ENCODE results near the gene NMRK2. TPM values are rescaled to one million over a fixed set of nuclear protein-coding genes. Genes with fewer than 3 reads are reported as not detected.

NMRK2 gene
- total and polyA plus RNA-seq, 2 of the 13 experiments (the other 11 are each of a cell fraction or from before 2014, with no cell fraction given) = not detected

DNA sequence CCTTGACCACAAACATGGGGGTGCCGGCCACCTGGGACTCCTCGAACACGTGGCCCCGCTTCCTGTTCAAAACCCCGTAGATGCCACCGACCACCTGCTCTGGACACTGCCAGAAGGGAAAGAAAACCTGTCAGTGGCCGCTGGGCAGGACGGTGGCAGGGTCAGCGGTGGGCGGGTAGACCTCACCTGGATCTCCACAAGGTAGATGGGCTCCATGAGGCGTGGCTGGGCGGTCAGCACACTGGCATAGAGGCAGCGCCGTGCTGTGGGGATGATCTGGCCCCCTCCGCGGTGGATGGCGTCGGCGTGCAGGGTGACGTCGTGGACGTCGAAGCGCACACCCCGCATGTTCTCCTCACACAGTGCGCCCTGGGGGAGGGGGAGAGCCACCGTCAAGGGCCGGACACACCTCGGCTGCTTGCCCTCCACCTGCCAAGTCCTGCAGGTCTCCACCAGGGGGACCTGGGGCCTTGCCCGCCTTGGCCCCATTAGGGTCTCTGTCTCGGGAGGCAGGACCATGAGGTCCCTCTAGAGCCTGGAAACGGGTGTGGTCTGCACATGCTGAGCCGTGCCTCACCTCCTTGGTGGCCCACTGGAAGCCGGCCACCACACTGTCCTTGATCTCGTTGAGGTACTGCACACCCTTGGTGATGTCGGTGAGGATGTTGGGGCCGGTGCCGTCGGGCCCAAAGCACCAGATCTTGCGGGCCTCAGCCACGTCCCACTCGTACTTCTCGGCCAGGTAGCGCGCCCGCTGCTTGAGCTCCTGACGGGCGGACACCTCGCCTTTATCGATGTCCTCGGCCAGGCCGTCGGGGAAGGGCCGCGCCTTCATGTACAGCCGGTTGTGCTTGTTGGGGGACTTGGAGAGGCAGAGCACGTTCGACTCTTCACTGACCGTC is 44.6 kb downstream of the NMRK2 start (continued):
- TF ChIP-seq, protein P1, sequence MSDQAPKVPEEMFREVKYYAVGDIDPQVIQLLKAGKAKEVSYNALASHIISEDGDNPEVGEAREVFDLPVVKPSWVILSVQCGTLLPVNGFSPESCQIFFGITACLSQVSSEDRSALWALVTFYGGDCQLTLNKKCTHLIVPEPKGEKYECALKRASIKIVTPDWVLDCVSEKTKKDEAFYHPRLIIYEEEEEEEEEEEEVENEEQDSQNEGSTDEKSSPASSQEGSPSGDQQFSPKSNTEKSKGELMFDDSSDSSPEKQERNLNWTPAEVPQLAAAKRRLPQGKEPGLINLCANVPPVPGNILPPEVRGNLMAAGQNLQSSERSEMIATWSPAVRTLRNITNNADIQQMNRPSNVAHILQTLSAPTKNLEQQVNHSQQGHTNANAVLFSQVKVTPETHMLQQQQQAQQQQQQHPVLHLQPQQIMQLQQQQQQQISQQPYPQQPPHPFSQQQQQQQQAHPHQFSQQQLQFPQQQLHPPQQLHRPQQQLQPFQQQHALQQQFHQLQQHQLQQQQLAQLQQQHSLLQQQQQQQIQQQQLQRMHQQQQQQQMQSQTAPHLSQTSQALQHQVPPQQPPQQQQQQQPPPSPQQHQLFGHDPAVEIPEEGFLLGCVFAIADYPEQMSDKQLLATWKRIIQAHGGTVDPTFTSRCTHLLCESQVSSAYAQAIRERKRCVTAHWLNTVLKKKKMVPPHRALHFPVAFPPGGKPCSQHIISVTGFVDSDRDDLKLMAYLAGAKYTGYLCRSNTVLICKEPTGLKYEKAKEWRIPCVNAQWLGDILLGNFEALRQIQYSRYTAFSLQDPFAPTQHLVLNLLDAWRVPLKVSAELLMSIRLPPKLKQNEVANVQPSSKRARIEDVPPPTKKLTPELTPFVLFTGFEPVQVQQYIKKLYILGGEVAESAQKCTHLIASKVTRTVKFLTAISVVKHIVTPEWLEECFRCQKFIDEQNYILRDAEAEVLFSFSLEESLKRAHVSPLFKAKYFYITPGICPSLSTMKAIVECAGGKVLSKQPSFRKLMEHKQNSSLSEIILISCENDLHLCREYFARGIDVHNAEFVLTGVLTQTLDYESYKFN (CRISPR knock-in tag; conservative IDR thresholded peaks at IDR 0.05) = no peak
- TF ChIP-seq ZMYM2 (CRISPR knock-in tag; IDR thresholded peaks at IDR 0.05) = no peak
- TF ChIP-seq, protein P2, sequence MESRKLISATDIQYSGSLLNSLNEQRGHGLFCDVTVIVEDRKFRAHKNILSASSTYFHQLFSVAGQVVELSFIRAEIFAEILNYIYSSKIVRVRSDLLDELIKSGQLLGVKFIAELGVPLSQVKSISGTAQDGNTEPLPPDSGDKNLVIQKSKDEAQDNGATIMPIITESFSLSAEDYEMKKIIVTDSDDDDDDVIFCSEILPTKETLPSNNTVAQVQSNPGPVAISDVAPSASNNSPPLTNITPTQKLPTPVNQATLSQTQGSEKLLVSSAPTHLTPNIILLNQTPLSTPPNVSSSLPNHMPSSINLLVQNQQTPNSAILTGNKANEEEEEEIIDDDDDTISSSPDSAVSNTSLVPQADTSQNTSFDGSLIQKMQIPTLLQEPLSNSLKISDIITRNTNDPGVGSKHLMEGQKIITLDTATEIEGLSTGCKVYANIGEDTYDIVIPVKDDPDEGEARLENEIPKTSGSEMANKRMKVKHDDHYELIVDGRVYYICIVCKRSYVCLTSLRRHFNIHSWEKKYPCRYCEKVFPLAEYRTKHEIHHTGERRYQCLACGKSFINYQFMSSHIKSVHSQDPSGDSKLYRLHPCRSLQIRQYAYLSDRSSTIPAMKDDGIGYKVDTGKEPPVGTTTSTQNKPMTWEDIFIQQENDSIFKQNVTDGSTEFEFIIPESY (CRISPR knock-in tag; IDR thresholded peaks at IDR 0.05) = peak; percentile 52; the same call in 1 of the 2 replicates
- no peak for TF ChIP-seq NR2F2 (IDR thresholded peaks at IDR 0.05; ENCODE audit: borderline replicate concordance, low read depth)
- TF ChIP-seq, protein P3, sequence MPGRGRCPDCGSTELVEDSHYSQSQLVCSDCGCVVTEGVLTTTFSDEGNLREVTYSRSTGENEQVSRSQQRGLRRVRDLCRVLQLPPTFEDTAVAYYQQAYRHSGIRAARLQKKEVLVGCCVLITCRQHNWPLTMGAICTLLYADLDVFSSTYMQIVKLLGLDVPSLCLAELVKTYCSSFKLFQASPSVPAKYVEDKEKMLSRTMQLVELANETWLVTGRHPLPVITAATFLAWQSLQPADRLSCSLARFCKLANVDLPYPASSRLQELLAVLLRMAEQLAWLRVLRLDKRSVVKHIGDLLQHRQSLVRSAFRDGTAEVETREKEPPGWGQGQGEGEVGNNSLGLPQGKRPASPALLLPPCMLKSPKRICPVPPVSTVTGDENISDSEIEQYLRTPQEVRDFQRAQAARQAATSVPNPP (CRISPR knock-in tag; IDR thresholded peaks at IDR 0.05) = no peak
- no peak for TF ChIP-seq ZNF563 (CRISPR knock-in tag; IDR thresholded peaks at IDR 0.05)
- TF ChIP-seq PTBP1 (IDR thresholded peaks at IDR 0.05; ENCODE audit: low read depth, low read length, poor library complexity, severe bottlenecking) = no peak
- TF ChIP-seq, protein P4, sequence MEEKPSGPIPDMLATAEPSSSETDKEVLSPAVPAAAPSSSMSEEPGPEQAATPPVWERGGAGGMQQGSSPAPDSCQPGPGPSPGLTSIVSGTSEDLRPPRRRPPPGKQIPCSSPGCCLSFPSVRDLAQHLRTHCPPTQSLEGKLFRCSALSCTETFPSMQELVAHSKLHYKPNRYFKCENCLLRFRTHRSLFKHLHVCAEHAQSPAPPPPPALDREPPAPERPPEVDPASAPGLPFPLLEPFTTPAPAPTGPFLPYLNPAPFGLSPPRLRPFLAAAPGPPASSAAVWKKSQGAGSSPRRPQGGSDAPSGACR (CRISPR knock-in tag; IDR thresholded peaks at IDR 0.05) = no peak
- TF ChIP-seq, protein P5, sequence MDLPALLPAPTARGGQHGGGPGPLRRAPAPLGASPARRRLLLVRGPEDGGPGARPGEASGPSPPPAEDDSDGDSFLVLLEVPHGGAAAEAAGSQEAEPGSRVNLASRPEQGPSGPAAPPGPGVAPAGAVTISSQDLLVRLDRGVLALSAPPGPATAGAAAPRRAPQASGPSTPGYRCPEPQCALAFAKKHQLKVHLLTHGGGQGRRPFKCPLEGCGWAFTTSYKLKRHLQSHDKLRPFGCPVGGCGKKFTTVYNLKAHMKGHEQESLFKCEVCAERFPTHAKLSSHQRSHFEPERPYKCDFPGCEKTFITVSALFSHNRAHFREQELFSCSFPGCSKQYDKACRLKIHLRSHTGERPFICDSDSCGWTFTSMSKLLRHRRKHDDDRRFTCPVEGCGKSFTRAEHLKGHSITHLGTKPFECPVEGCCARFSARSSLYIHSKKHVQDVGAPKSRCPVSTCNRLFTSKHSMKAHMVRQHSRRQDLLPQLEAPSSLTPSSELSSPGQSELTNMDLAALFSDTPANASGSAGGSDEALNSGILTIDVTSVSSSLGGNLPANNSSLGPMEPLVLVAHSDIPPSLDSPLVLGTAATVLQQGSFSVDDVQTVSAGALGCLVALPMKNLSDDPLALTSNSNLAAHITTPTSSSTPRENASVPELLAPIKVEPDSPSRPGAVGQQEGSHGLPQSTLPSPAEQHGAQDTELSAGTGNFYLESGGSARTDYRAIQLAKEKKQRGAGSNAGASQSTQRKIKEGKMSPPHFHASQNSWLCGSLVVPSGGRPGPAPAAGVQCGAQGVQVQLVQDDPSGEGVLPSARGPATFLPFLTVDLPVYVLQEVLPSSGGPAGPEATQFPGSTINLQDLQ (CRISPR knock-in tag; IDR thresholded peaks at IDR 0.05) = no peak
- no peak for TF ChIP-seq EED (CRISPR knock-in tag; IDR thresholded peaks at IDR 0.05)
- no peak for TF ChIP-seq RCOR2 (CRISPR knock-in tag; IDR thresholded peaks at IDR 0.05)
- TF ChIP-seq, protein P6, sequence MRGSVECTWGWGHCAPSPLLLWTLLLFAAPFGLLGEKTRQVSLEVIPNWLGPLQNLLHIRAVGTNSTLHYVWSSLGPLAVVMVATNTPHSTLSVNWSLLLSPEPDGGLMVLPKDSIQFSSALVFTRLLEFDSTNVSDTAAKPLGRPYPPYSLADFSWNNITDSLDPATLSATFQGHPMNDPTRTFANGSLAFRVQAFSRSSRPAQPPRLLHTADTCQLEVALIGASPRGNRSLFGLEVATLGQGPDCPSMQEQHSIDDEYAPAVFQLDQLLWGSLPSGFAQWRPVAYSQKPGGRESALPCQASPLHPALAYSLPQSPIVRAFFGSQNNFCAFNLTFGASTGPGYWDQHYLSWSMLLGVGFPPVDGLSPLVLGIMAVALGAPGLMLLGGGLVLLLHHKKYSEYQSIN (CRISPR knock-in tag; IDR thresholded peaks at IDR 0.05; ENCODE audit: borderline replicate concordance) = no peak
- TF ChIP-seq CBX2 (IDR thresholded peaks at IDR 0.05; ENCODE audit: low read depth, low read length) = no peak
- no peak for TF ChIP-seq CBX2 (CRISPR knock-in tag; IDR thresholded peaks at IDR 0.05; ENCODE audit: low read depth)
- peak; percentile 92 for TF ChIP-seq AGO2 (optimal IDR thresholded peaks at IDR 0.05; ENCODE audit: low read depth, low read length)
- no peak for TF ChIP-seq MEIS2 (CRISPR knock-in tag; IDR thresholded peaks at IDR 0.05)
- TF ChIP-seq PCBP1 (IDR thresholded peaks at IDR 0.05; ENCODE audit: borderline replicate concordance, low read depth, low read length) = no peak
